HepG2 (cell line): ENCODE measurements around the gene PALM. TPM values are rescaled to one million over a fixed set of nuclear protein-coding genes. Genes with fewer than 3 reads are reported as not detected.

Source experiments
- ELF3 ChIP-seq: IDR thresholded peaks from 2 replicates; pipeline ENCODE4 v1.6.1; 2016; ENCODE audit warnings: missing genetic modification reagents, missing compliant biosample characterization
- FOXK1 ChIP-seq: sonication (generic); formaldehyde crosslinking; IDR thresholded peaks from 2 replicates; pipeline ENCODE4 v1.4.0; 2020; ENCODE audit warnings: low read depth, missing genetic modification reagents, borderline replicate concordance
- HNF1A ChIP-seq, 2 experiments: sonication (generic) in 1 of 2; formaldehyde crosslinking in 1 of 2; IDR thresholded peaks; 2 replicates each; pipeline versions ENCODE4 v1.4.0 to v1.6.1; 2016 to 2020; ENCODE audit warnings: borderline replicate concordance in 1 of 2, low read depth in 1 of 2, mild to moderate bottlenecking in 1 of 2, missing genetic modification reagents in 1 of 2
- MXD1 ChIP-seq: sonication (generic); formaldehyde crosslinking; IDR thresholded peaks from 2 replicates; pipeline ENCODE4 v1.4.0; 2020; ENCODE audit warnings: mild to moderate bottlenecking, missing genetic modification reagents
- ONECUT2 ChIP-seq: sonication (generic); formaldehyde crosslinking; IDR thresholded peaks from 2 replicates; pipeline ENCODE4 v1.4.0; 2020; ENCODE audit warnings: missing genetic modification reagents
- SAFB2 ChIP-seq: sonication (generic); formaldehyde crosslinking; IDR thresholded peaks from 2 replicates; pipeline ENCODE4 v1.5.1; 2020; ENCODE audit warnings: missing genetic modification reagents, low read depth, mild to moderate bottlenecking, borderline replicate concordance
- SNAPC5 ChIP-seq: sonication (generic); formaldehyde crosslinking; IDR thresholded peaks from 2 replicates; pipeline ENCODE4 v1.8.1; 2023; ENCODE audit warnings: mild to moderate bottlenecking, missing genetic modification reagents, borderline replicate concordance
- ZBTB38 ChIP-seq: sonication (generic); formaldehyde crosslinking; IDR thresholded peaks from 2 replicates; pipeline ENCODE4 v1.5.1; 2020; ENCODE audit warnings: mild to moderate bottlenecking, missing genetic modification reagents
- ZNF292 ChIP-seq: sonication (generic); formaldehyde crosslinking; IDR thresholded peaks from 2 replicates; pipeline ENCODE4 v1.8.1; 2022; ENCODE audit warnings: mild to moderate bottlenecking, low read depth, missing genetic modification reagents, borderline replicate concordance
- ZNF484 ChIP-seq: sonication (generic); formaldehyde crosslinking; IDR thresholded peaks from 2 replicates; pipeline ENCODE4 v1.5.1; 2020; ENCODE audit warnings: mild to moderate bottlenecking, low read depth, missing genetic modification reagents, borderline replicate concordance
- ZNF577 ChIP-seq: sonication (generic); formaldehyde crosslinking; IDR thresholded peaks from 2 replicates; pipeline ENCODE4 v1.4.0; 2020; ENCODE audit warnings: mild to moderate bottlenecking, low read depth, missing genetic modification reagents, borderline replicate concordance
- ZNF710 ChIP-seq: sonication (generic); formaldehyde crosslinking; IDR thresholded peaks from 2 replicates; pipeline ENCODE4 v1.5.0; 2020; ENCODE audit warnings: mild to moderate bottlenecking, missing genetic modification reagents, borderline replicate concordance
- ZNF766 ChIP-seq: sonication (generic); formaldehyde crosslinking; IDR thresholded peaks from 2 replicates; pipeline ENCODE4 v1.5.0; 2020; ENCODE audit warnings: missing genetic modification reagents, borderline replicate concordance
- polyA plus RNA-seq, 8 experiments: library from polyadenylated mRNA; depleted of rRNA in 3 of 8; stranded (reverse) in 7 of 8; unstranded in 1 of 8; fragments of >200 nt; fragmentation: Illumina TruSeq in 4 of 8; extraction: Trizol in 4 of 8; gene quantifications; 2 replicates each; pipeline versions ENCODE4 v1.2.1 to v1.2.3, GENCODE V29; 2011 to 2016; ENCODE audit warnings: low read depth in 4 of 8, missing spikeins in 1 of 8, mixed read lengths in 1 of 8; ENCODE audit not compliant: insufficient read depth in 1 of 8
- total RNA-seq, 5 experiments: library from RNA; depleted of rRNA; stranded (reverse); fragments of >200 nt; fragmentation: Illumina TruSeq; extraction: Trizol; gene quantifications; 2 replicates each; pipeline ENCODE4 v1.2.3, GENCODE V29; 2016; ENCODE audit warnings: low read depth in 1 of 5

PALM gene
- total and polyA plus RNA-seq, 2 of the 13 experiments (the other 11 are each of a cell fraction or from before 2014, with no cell fraction given) = 4.0 to 9.7 TPM

GRCh38 chr19:664913-665443 lies 43.8 kb upstream of the PALM start (continued):
- no peak for TF ChIP-seq HNF1A (IDR thresholded peaks at IDR 0.05; ENCODE audit: low read depth)
- TF ChIP-seq HNF1A (CRISPR knock-in tag; IDR thresholded peaks at IDR 0.05; ENCODE audit: borderline replicate concordance) = no peak
- no peak for TF ChIP-seq ZNF292 (CRISPR knock-in tag)
- TF ChIP-seq FOXK1 (CRISPR knock-in tag) = no peak
- peak; percentile 69; the same call in 1 of the 2 replicates for TF ChIP-seq ZBTB38
- TF ChIP-seq ZNF710 = no peak
- TF ChIP-seq ZNF484 (CRISPR knock-in tag) = no peak
- TF ChIP-seq ZNF766 (CRISPR knock-in tag) = peak; percentile 55; the same call in 1 of the 2 replicates
- no peak for TF ChIP-seq SNAPC5 (CRISPR knock-in tag)
- TF ChIP-seq SAFB2 = no peak
- no peak for TF ChIP-seq ZNF577 (CRISPR knock-in tag)
- no peak for TF ChIP-seq ONECUT2 (CRISPR knock-in tag)
- TF ChIP-seq MXD1 (CRISPR knock-in tag) = peak; percentile 86
- peak; percentile 56; the same call in 1 of the 2 replicates for TF ChIP-seq ELF3 (CRISPR knock-in tag)
